ENCODE measurements around the gene TYR.
"Not testable (repeated sequence)": the region's sequence is repeated elsewhere in the genome, so short reads cannot be mapped to it uniquely, and the experiment has no call there.

- TF ChIP-seq, protein P1, sequence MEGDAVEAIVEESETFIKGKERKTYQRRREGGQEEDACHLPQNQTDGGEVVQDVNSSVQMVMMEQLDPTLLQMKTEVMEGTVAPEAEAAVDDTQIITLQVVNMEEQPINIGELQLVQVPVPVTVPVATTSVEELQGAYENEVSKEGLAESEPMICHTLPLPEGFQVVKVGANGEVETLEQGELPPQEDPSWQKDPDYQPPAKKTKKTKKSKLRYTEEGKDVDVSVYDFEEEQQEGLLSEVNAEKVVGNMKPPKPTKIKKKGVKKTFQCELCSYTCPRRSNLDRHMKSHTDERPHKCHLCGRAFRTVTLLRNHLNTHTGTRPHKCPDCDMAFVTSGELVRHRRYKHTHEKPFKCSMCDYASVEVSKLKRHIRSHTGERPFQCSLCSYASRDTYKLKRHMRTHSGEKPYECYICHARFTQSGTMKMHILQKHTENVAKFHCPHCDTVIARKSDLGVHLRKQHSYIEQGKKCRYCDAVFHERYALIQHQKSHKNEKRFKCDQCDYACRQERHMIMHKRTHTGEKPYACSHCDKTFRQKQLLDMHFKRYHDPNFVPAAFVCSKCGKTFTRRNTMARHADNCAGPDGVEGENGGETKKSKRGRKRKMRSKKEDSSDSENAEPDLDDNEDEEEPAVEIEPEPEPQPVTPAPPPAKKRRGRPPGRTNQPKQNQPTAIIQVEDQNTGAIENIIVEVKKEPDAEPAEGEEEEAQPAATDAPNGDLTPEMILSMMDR (conservative IDR thresholded peaks at IDR 0.05) = not testable (repeated sequence)
- not testable (repeated sequence) for TF ChIP-seq EZH2 (IDR thresholded peaks at IDR 0.05; ENCODE audit: low read depth)
Observed at GRCh38 chr11:89247007-89247406, 69.3 kb downstream of the TYR start.

All from PC-9 (cell line).